ENCODE results near the gene MRPS16. TPM values are rescaled to one million over a fixed set of nuclear protein-coding genes. Genes with fewer than 3 reads are reported as not detected.

MRPS16 gene
- total RNA-seq, 1 donor from 2014 or later, result 160 TPM

DNA sequence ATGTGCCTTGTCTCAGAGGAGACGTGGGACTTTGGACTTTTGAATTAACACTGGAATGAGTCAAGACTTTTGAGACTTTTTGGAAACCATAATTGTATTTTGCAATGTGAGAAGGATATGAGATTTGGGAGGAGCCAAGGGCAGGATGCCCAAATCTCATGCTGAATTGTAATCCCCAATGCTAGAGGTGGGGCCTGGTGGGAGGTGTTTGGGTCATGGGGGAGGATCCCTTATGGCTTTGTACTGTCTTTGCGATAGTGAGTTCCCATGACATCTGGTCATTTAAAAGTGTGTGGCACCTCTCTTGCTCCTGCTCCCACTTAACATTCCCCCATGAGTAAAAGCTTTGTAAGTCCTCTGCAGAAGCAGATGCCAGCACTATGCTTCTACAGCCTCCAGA, 44.6 kb downstream of the MRPS16 start:
- Mint-ChIP-seq H3K36me3 (ENCODE audit: low read depth) (peaks cover 4% of the 10 kb centered on the region), H3K27me3 (ENCODE audit: insufficient read depth) (no peaks in the 10 kb centered on the region), H3K27ac (no peak overlapping the region), H3K4me1 (ENCODE audit: low read depth) (no peaks in the 10 kb centered on the region), H3K4me3 (no peak overlapping the region), H3K9me3 (no peaks in the 10 kb centered on the region)
- no peak for DNase-seq (ENCODE audit: low spot score)
- intact Hi-C loops (cut with micrococcal nuclease), result no loop called here

DNA sequence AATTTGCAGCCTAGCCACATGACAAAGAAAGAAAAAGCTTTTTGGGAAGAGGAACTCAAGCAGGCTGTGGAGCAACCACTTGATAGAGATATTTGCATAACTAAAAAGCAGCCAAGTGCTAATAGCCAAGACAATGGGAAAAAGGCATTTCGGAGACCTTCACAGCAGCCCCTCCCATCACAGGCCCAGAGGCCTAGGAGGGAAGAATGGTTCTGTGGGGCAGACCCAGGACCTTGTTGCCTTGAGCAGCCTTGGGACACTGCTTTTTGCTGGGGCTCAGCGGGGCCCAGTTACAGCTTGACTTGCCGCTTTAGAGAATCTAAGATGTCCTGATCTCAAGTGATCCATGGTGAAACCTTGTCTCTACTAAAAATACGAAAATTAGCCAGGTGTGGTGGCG, 46.1 kb downstream of the MRPS16 start:
- H3K36me3 Mint-ChIP-seq (ENCODE audit: low read depth), result no peaks in the 10 kb centered on the region

DNA sequence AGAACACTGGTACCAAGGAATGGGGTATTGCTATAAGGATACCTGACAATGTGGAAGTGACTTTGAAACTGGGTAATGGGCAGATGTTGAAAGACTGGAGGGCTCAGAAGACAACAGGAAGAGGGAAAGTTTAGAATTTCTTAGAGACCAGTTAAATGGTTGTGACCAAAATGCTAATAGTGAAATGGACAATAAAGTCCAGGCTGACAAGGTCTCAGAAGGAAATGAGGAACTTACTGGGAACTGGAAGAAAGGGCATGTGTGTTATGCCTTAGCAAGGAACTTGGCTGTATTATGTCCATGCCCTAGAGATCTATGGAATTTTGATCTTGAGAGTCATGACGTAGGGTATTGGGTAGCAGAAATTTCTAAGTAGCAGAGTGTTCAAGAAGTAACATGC, 46.6 kb downstream of the MRPS16 start:
- Mint-ChIP-seq H3K27me3 (ENCODE audit: insufficient read depth) (no peaks in the 10 kb centered on the region), H3K4me1 (ENCODE audit: low read depth) (no peaks in the 10 kb centered on the region), H3K9me3 (no peaks in the 10 kb centered on the region), H3K27ac (no peak overlapping the region), H3K36me3 (ENCODE audit: low read depth) (no peaks in the 10 kb centered on the region), H3K4me3 (no peak overlapping the region)
- no peak for DNase-seq (ENCODE audit: low spot score)
- intact Hi-C loops (cut with micrococcal nuclease), result no loop called here

More for the DNA sequence above, 46.1 kb downstream of the MRPS16 start:
- intact Hi-C loops (cut with micrococcal nuclease), result no loop called here
- Mint-ChIP-seq H3K27ac (no peak overlapping the region), H3K27me3 (ENCODE audit: insufficient read depth) (no peaks in the 10 kb centered on the region), H3K4me3 (no peak overlapping the region), H3K9me3 (no peaks in the 10 kb centered on the region), H3K4me1 (ENCODE audit: low read depth) (no peaks in the 10 kb centered on the region)
- no peak for DNase-seq (ENCODE audit: low spot score)

DNA sequence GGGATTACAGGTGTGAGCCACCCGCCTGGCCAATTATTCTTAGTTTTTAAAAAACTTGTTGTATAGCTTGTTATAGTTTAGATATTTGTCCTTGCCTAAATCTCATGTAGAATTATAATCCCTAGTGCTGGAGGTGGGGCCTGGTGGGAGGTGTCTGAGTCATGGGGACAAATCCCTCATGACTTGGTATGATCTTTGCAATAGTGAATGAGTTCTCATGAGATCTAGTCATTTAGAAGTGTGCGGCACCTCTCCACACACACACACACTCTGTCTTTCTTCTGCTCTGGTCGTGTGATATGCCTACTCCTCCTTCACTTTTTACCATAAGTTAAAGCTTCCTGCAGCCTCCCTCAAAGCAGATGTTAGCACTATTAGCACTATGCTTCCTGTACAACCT, 47.4 kb downstream of the MRPS16 start:
- no peak overlapping the region for H3K4me3 Mint-ChIP-seq
- H3K27me3 Mint-ChIP-seq (ENCODE audit: insufficient read depth), result no peaks in the 10 kb centered on the region
- no peaks in the 10 kb centered on the region for H3K4me1 Mint-ChIP-seq (ENCODE audit: low read depth)
- H3K27ac Mint-ChIP-seq, result no peak overlapping the region
- H3K9me3 Mint-ChIP-seq, result no peaks in the 10 kb centered on the region
- no peak for DNase-seq (ENCODE audit: low spot score)
- intact Hi-C loops (cut with micrococcal nuclease), result no loop called here
- H3K36me3 Mint-ChIP-seq (ENCODE audit: low read depth), result peaks cover 3% of the 10 kb centered on the region

Other genes with a start within 250 kb of the MRPS16 start
- gene P4HA1, start 155.8 kb downstream of the MRPS16 start, total RNA-seq, result 52.8 and 54.5 TPM in 2 replicates
- gene NUDT13, start 142.2 kb downstream of the MRPS16 start, total RNA-seq, result 0.81 and 0.83 TPM in 2 replicates
- 38.0 and 39.5 TPM in 2 replicates for gene ECD, start 84.6 kb downstream of the MRPS16 start, total RNA-seq
- 11.1 and 11.3 TPM in 2 replicates for gene FAM149B1, start 84.5 kb downstream of the MRPS16 start, total RNA-seq
- 55.4 and 55.5 TPM in 2 replicates for gene DNAJC9, start 5.4 kb downstream of the MRPS16 start, total RNA-seq
- gene CFAP70, start 106.2 kb upstream of the MRPS16 start, total RNA-seq, result 0.26 and 0.34 TPM in 2 replicates
- 152 and 157 TPM in 2 replicates for gene ANXA7, start 161.4 kb upstream of the MRPS16 start, total RNA-seq
- 3.1 and 3.7 TPM in 2 replicates for gene MSS51, start 180.9 kb upstream of the MRPS16 start, total RNA-seq
- gene PPP3CB, start 243.4 kb upstream of the MRPS16 start, total RNA-seq, result 43.6 and 43.9 TPM in 2 replicates